ENCODE measurements around the gene LCN12.
"Not testable (repeated sequence)": the region's sequence is repeated elsewhere in the genome, so short reads cannot be mapped to it uniquely, and the experiment has no call there.

Gene LCN12

DNA sequence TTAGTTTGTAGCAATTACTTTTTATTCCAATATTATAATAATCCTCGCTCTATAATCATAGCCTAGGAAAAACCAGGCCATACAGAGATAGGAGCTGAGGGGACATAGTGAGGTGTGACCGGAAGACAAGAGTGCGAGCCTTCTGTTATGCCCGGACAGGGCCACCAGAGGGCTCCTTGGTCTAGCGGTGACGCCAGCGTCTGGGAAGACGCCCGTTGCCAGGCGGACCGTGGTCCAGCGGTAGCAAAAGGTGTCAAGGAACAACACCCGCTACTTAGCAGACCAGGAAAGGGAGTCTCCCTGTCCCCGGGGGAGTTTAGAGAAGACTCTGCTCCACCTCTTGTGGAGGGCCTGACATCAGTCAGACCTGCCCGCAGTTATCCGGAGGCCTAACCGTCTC is 52.2 kb downstream of the LCN12 start:
- H2BK5ac ChIP-seq (ENCODE audit: low read depth, low read length, poor library complexity, severe bottlenecking); H3K23ac ChIP-seq (ENCODE audit: low read length in 2 of 2); H3K79me1 ChIP-seq (replicated peaks; ENCODE audit: low read length, poor library complexity, severe bottlenecking); H3K18ac ChIP-seq (ENCODE audit: low read depth in 1 of 2, low read length in 2 of 2); H3K27me3 ChIP-seq (ENCODE audit: control insufficient read depth in 1 of 2, insufficient read depth in 1 of 2, low read length in 2 of 2); H2AFZ ChIP-seq (ENCODE audit: low read depth, low read length); H3K4ac ChIP-seq (ENCODE audit: low read depth in 1 of 2, low read length in 2 of 2); H2BK12ac ChIP-seq (ENCODE audit: low read length in 2 of 2); H3K14ac ChIP-seq (ENCODE audit: low read length in 2 of 2); DNase-seq; H4K91ac ChIP-seq (ENCODE audit: low read length); H3K4me2 ChIP-seq (ENCODE audit: low read length, poor library complexity, severe bottlenecking); H2BK15ac ChIP-seq (ENCODE audit: low read depth, poor library complexity, severe bottlenecking); H3K36me3 ChIP-seq (ENCODE audit: control insufficient read depth in 1 of 2, insufficient read depth in 2 of 2, low read depth in 1 of 2, low read length in 2 of 2); H2AK5ac ChIP-seq (ENCODE audit: low read length, severe bottlenecking); H3K9me3 ChIP-seq (ENCODE audit: control insufficient read depth, low read length); H2BK120ac ChIP-seq (ENCODE audit: low read depth, low read length); H3K9ac ChIP-seq (ENCODE audit: low read length); H3K4me3 ChIP-seq (ENCODE audit: insufficient read depth in 1 of 2, low read depth in 1 of 2, low read length in 2 of 2); H4K8ac ChIP-seq (ENCODE audit: low read length); H3K27ac ChIP-seq (ENCODE audit: low read length, poor library complexity, severe bottlenecking): not testable (repeated sequence)
- H3K4me1 ChIP-seq (ENCODE audit: control insufficient read depth, insufficient read depth, low read depth, low read length), result peaks cover 36% of the 10 kb centered on the region
- WGBS, result 21% methylated on average over 15 of the region's 17 CpGs
